ENCODE data around the gene NR3C2. TPM values are rescaled to one million over a fixed set of nuclear protein-coding genes. Genes with fewer than 3 reads are reported as not detected.

Gene NR3C2
- total RNA-seq, 2 experiments from 2014 or later: 2.0 to 5.2 TPM

DNA sequence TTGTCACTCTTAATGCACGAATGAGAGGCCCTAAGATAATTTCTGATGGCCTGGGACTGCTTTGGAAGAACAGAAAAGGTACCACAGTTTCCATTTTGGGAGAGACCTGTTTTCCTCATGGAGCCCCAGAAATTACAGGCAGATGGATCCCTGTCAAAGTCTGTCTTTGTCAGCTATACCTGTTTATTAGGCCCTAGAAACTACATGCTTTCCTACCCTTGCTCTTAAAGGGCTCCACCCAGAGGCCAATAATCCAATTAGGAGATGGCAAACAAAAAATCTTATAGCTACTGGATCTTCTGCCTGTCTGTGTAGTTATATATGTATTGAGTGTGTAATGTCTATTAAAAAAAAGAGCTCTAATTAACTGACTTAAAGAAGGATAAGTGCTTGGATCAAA, 141.3 kb downstream of the NR3C2 start:
- intact Hi-C loops (cut with micrococcal nuclease; ENCODE audit: unreplicated experiment): no loop called here
- Histone ChIP-seq H3K9me2 (ENCODE audit: insufficient read depth, low read length) (no peaks in the 10 kb centered on the region), H3K9me3 (ENCODE audit: low read length) (no peaks in the 10 kb centered on the region; the same call in 1 of the 2 replicates), H3K4me1 (ENCODE audit: insufficient read depth, low read length, poor library complexity, severe bottlenecking) (no peaks in the 10 kb centered on the region), H4K20me1 (ENCODE audit: insufficient read depth, low read length) (no peaks in the 10 kb centered on the region), H3K4me2 (ENCODE audit: low read length) (no peak overlapping the region), H3K4me3 (ENCODE audit: low read depth, low read length, poor library complexity, severe bottlenecking) (no peak overlapping the region), H2AFZ (ENCODE audit: low read length) (no peak overlapping the region), H3K36me3 (ENCODE audit: insufficient read depth, low read length) (no peaks in the 10 kb centered on the region), H3K27ac (ENCODE audit: low read depth, low read length, poor library complexity, severe bottlenecking) (no peak overlapping the region), H3K79me2 (ENCODE audit: insufficient read depth, low read depth, low read length) (no peaks in the 10 kb centered on the region)
- ChIA-PET POLR2A (no interaction called here), CTCF (ENCODE audit: unreplicated experiment) (no interaction called here)
- peak; percentile 34 for DNase-seq (ENCODE audit: low spot score)
- TF ChIP-seq, protein P1, sequence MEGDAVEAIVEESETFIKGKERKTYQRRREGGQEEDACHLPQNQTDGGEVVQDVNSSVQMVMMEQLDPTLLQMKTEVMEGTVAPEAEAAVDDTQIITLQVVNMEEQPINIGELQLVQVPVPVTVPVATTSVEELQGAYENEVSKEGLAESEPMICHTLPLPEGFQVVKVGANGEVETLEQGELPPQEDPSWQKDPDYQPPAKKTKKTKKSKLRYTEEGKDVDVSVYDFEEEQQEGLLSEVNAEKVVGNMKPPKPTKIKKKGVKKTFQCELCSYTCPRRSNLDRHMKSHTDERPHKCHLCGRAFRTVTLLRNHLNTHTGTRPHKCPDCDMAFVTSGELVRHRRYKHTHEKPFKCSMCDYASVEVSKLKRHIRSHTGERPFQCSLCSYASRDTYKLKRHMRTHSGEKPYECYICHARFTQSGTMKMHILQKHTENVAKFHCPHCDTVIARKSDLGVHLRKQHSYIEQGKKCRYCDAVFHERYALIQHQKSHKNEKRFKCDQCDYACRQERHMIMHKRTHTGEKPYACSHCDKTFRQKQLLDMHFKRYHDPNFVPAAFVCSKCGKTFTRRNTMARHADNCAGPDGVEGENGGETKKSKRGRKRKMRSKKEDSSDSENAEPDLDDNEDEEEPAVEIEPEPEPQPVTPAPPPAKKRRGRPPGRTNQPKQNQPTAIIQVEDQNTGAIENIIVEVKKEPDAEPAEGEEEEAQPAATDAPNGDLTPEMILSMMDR (conservative IDR thresholded peaks at IDR 0.05; ENCODE audit: low read length): peak; percentile 61
- TF ChIP-seq EZH2phosphoT487 (IDR thresholded peaks at IDR 0.05; ENCODE audit: borderline replicate concordance, low read depth, low read length): no peak
- BruUV-seq (replicated peaks): no TSS peak

DNA sequence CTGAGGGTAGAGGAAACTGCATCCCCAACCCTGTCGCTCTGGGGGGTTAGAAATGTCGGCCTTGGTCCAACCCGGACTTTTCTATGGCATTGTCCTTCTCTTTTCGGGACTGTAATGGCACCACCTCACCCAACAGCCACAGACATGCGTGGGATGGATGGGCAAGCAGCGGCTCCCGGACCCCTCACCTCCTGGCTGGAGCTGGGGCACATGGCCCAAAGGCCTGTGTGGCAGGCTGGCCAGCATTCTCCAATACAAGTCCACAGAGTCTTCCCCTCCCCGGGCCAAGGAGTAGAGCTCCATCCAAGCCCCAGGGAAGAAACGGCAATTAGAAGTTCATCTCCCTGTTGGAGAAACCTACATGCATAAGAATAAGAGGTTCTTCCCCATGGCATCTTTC, 142.9 kb downstream of the NR3C2 start:
- intact Hi-C loops (cut with micrococcal nuclease; ENCODE audit: unreplicated experiment): no loop called here

DNA sequence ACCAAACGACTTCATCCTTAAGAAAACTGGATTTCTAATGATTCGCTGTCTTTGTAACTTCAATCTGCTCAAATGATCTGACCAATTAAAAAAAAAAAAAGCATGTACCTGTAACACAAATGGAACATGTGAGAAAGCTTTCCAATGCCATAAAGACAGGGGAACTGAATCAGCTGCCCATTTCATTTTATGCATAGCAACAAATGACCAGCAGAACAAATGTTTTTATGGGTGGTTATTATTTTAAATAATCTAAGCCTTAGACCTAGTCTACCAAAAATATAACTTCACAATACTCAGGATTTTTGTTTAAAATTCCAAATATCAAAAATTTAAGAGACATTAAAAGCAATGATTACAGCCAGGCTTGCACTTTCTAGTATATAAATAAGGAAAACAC, 145.7 kb downstream of the NR3C2 start:
- POLR2A ChIA-PET: no interaction called here

More for the DNA sequence above, 142.9 kb downstream of the NR3C2 start:
- no peak overlapping the region for H3K4me2 ChIP-seq (ENCODE audit: low read length)
- no peak overlapping the region for H3K27ac ChIP-seq (ENCODE audit: low read depth, low read length, poor library complexity, severe bottlenecking)
- TF ChIP-seq EZH2phosphoT487 (IDR thresholded peaks at IDR 0.05; ENCODE audit: borderline replicate concordance, low read depth, low read length): no peak
- no peaks in the 10 kb centered on the region for H3K36me3 ChIP-seq (ENCODE audit: insufficient read depth, low read length)
- H3K9me3 ChIP-seq (ENCODE audit: low read length): no peaks in the 10 kb centered on the region; the same call in 1 of the 2 replicates
- H3K4me1 ChIP-seq (ENCODE audit: insufficient read depth, low read length, poor library complexity, severe bottlenecking): no peaks in the 10 kb centered on the region
- CTCF ChIA-PET (ENCODE audit: unreplicated experiment): no interaction called here
- no peak overlapping the region for H3K4me3 ChIP-seq (ENCODE audit: low read depth, low read length, poor library complexity, severe bottlenecking)
- H3K79me2 ChIP-seq (ENCODE audit: insufficient read depth, low read depth, low read length): no peaks in the 10 kb centered on the region
- no peak overlapping the region for H2AFZ ChIP-seq (ENCODE audit: low read length)
- no peak for DNase-seq (ENCODE audit: low spot score)
- BruUV-seq (replicated peaks): no TSS peak
- H3K9me2 ChIP-seq (ENCODE audit: insufficient read depth, low read length): no peaks in the 10 kb centered on the region
- no peaks in the 10 kb centered on the region for H4K20me1 ChIP-seq (ENCODE audit: insufficient read depth, low read length)
- POLR2A ChIA-PET: interaction anchor here (0.7 kb wide), 1 partner anchor 20 kb away, joined by 3 read pairs; no protein-coding TSS in a partner anchor

More for the DNA sequence above, 145.7 kb downstream of the NR3C2 start:
- no peaks in the 10 kb centered on the region for H3K36me3 ChIP-seq (ENCODE audit: insufficient read depth, low read length)
- H3K27ac ChIP-seq (ENCODE audit: low read depth, low read length, poor library complexity, severe bottlenecking): no peak overlapping the region
- no TSS peak for BruUV-seq (replicated peaks)
- H2AFZ ChIP-seq (ENCODE audit: low read length): no peak overlapping the region
- no peaks in the 10 kb centered on the region; the same call in 1 of the 2 replicates for H3K9me3 ChIP-seq (ENCODE audit: low read length)
- no peak overlapping the region for H3K4me2 ChIP-seq (ENCODE audit: low read length)
- no peaks in the 10 kb centered on the region for H3K9me2 ChIP-seq (ENCODE audit: insufficient read depth, low read length)
- no peak overlapping the region for H3K4me3 ChIP-seq (ENCODE audit: low read depth, low read length, poor library complexity, severe bottlenecking)
- H4K20me1 ChIP-seq (ENCODE audit: insufficient read depth, low read length): no peaks in the 10 kb centered on the region
- no peak for DNase-seq (ENCODE audit: low spot score)
- intact Hi-C loops (cut with micrococcal nuclease; ENCODE audit: unreplicated experiment): no loop called here
- CTCF ChIA-PET (ENCODE audit: unreplicated experiment): no interaction called here
- H3K4me1 ChIP-seq (ENCODE audit: insufficient read depth, low read length, poor library complexity, severe bottlenecking): no peaks in the 10 kb centered on the region
- TF ChIP-seq, protein P1 (conservative IDR thresholded peaks at IDR 0.05; ENCODE audit: low read length): no peak
- TF ChIP-seq EZH2phosphoT487 (IDR thresholded peaks at IDR 0.05; ENCODE audit: borderline replicate concordance, low read depth, low read length): no peak
- no peaks in the 10 kb centered on the region for H3K79me2 ChIP-seq (ENCODE audit: insufficient read depth, low read depth, low read length)

All from OCI-LY7 (cell line).